Measurements from ENCODE around the gene ASCC3. TPM values are rescaled to one million over a fixed set of nuclear protein-coding genes. Genes with fewer than 3 reads are reported as not detected.
"Not testable (repeated sequence)": the region's sequence is repeated elsewhere in the genome, so short reads cannot be mapped to it uniquely, and the experiment has no call there.

ASCC3 gene
- total RNA-seq, 1 donor: 47.5 TPM

DNA sequence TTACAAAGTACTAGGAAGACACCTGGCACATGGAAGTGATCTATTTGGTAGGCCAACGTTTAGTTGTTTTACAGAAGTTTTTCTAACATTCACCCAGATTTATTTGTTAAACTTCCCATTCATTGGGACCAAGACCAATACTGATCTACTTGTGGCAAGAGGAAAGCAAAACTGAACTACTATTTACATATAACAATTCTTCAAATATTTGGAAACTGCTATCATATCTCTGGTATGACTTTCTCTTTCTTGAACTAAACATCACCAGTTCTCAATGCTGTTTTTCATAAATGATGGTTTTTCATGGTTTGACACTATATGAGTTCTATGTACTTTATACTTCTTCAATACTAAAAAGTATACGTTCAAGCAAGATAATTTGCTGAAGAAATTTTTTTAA, 189.2 kb downstream of the ASCC3 start:
- H3K27me3 ChIP-seq (ENCODE audit: insufficient read depth, low read length): no peaks in the 10 kb centered on the region
- no peaks in the 10 kb centered on the region for H3K9me3 ChIP-seq (ENCODE audit: low read depth, low read length)
- no peaks in the 10 kb centered on the region for H3K4me1 ChIP-seq (ENCODE audit: insufficient read depth, low read length)
- no peak overlapping the region for H3K4me3 ChIP-seq (ENCODE audit: low read length)

DNA sequence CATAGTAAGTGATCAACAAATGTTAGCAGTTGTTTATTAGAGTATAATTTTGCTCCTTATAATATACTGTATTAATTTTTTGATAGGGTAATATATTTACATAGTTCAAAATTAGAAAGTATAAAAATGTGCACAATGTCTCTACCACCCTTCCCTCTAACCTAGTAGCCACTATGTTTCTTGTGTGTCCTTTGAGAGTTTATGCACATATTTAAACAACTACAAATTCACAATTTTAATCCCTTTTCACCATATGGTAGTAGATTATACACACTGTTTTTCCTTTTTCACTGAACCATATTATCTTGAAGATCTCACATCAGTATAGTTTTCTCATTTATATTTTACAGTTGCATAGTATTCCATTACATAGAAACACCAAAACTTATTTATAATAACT, 194.9 kb downstream of the ASCC3 start:
- Histone ChIP-seq H3K4me1 (ENCODE audit: insufficient read depth, low read length) (no peaks in the 10 kb centered on the region), H3K27me3 (ENCODE audit: insufficient read depth, low read length) (no peaks in the 10 kb centered on the region), H3K4me3 (ENCODE audit: low read length) (no peak overlapping the region), H3K9me3 (ENCODE audit: low read depth, low read length) (no peaks in the 10 kb centered on the region)

DNA sequence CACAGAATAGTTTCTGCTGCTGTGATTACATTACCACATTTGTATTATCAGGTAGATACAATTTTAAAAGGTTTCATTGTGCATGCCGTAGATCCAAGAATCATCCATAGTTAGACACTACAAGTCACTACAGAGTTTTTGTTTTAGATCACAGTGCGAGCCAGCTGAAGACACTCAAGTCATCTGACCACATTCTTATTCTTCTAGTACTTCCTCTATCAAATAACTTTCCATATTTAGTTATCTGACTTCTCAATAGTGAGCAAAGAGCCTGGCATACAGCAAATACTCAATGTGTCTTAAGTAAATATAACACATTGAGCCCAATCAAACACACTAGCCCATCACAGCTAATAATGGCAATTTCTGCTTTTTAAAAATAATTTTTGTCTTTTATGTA, 195.4 kb downstream of the ASCC3 start:
- no peaks in the 10 kb centered on the region for H3K4me1 ChIP-seq (ENCODE audit: insufficient read depth, low read length)
- no peak overlapping the region for H3K4me3 ChIP-seq (ENCODE audit: low read length)
- no peaks in the 10 kb centered on the region for H3K9me3 ChIP-seq (ENCODE audit: low read depth, low read length)
- no peaks in the 10 kb centered on the region for H3K27me3 ChIP-seq (ENCODE audit: insufficient read depth, low read length)

DNA sequence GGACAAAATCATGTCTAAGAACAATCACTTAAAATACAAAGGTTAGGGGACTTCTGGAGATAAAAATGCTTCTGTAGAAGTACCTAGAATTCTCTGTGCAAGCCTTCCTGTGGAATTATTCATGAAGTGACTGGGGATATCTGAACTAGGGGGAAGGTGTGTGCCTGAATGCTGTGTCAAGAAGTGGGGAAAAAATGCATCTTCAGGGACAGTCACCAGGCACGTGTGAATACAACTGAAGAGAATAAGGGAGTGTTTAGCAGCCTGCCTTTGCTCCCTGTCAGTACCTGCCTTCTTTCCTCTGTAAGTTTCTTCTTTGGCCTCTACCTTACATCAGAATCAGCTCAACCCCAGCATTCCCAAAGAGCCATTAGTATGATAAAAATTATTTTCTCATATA, 201.0 kb downstream of the ASCC3 start:
- no peaks in the 10 kb centered on the region for H3K27me3 ChIP-seq (ENCODE audit: insufficient read depth, low read length)
- no peaks in the 10 kb centered on the region for H3K4me1 ChIP-seq (ENCODE audit: insufficient read depth, low read length)
- H3K4me3 ChIP-seq (ENCODE audit: low read length): no peak overlapping the region
- no peaks in the 10 kb centered on the region for H3K9me3 ChIP-seq (ENCODE audit: low read depth, low read length)

DNA sequence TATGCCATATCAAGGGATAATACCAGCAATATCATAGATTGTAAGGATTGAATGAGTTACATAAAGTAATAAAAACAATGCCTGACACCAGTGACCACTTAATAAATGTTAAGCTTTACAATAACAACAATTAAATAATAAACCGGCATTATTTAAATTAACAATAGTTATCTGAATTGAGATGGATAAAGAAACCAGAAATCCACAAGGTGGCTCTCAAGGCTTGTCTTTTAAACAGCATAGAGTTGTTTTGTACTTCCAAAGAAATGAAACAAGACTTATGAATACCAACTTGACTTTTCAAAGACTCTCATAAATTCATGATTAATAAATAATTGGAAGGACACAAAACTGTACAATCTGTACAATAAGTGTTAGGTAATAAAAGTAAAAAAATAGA, 203.1 kb downstream of the ASCC3 start:
- Histone ChIP-seq H3K9me3 (ENCODE audit: low read depth, low read length) (no peaks in the 10 kb centered on the region), H3K27me3 (ENCODE audit: insufficient read depth, low read length) (no peaks in the 10 kb centered on the region), H3K4me3 (ENCODE audit: low read length) (no peak overlapping the region), H3K4me1 (ENCODE audit: insufficient read depth, low read length) (no peaks in the 10 kb centered on the region)

DNA sequence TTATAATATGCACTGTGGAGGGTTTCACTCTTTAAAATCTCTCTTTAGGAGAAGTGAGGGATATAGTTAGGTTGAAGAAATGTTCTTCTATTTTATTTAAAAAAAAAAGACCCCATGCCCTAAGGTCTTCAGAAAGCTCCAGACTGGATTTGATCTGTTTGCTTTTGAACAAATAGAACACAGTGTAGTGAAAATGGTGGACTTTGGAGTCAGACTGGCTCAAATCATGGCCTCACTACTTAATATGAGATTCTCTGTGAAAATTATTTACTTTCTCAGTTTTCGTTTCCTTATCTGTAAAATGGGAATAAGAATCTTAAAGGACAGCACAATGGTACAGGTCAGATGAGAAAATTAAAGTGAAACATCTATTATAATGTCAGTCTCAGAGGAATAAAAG, 203.9 kb downstream of the ASCC3 start:
- H3K4me3 ChIP-seq (ENCODE audit: low read length): no peak overlapping the region
- no peaks in the 10 kb centered on the region for H3K9me3 ChIP-seq (ENCODE audit: low read depth, low read length)
- H3K4me1 ChIP-seq (ENCODE audit: insufficient read depth, low read length): no peaks in the 10 kb centered on the region
- H3K27me3 ChIP-seq (ENCODE audit: insufficient read depth, low read length): no peaks in the 10 kb centered on the region

DNA sequence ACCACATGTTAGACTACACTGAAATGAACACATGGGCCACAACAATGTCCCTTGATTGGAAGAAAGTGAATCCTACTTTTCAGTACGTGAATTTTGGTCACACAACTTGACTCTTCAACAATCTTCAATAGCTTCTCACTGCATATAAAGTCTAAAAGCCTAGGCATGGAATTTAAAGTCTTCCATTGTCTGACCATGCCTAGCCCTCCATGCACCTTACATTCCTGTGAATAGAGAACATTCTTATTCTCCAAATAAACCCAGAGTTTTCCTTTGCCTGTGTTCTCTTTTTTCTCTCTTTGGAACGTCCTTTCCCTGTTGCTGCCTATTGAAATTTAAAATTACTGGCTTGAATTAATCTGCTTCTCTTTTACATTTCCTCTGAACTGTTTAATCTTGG, 207.5 kb downstream of the ASCC3 start:
- no peak overlapping the region for H3K4me3 ChIP-seq (ENCODE audit: low read length)
- H3K4me1 ChIP-seq (ENCODE audit: insufficient read depth, low read length): no peaks in the 10 kb centered on the region
- H3K9me3 ChIP-seq (ENCODE audit: low read depth, low read length): no peaks in the 10 kb centered on the region
- no peaks in the 10 kb centered on the region for H3K27me3 ChIP-seq (ENCODE audit: insufficient read depth, low read length)

DNA sequence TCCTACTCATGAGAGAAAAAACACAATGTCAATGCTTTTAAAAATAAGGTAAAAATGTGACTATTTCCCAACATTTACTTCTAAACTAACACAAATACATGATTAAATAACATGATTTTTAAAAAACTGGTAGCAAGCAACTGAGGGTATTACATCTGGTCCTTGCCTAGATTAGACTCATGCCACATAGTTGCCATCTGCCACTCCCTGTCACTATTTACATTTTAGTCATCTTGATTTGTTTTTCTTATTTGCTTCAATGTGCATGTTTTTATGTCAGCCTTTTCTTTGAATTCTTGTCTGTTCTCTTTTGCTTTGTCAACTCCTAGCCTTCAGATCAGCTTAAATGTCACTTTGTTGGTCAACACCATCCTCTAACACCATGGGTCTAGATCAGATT, 209.4 kb downstream of the ASCC3 start:
- Histone ChIP-seq H3K9me3 (ENCODE audit: low read depth, low read length) (no peaks in the 10 kb centered on the region), H3K4me1 (ENCODE audit: insufficient read depth, low read length) (no peaks in the 10 kb centered on the region), H3K27me3 (ENCODE audit: insufficient read depth, low read length) (no peaks in the 10 kb centered on the region), H3K4me3 (ENCODE audit: low read length) (no peak overlapping the region)

DNA sequence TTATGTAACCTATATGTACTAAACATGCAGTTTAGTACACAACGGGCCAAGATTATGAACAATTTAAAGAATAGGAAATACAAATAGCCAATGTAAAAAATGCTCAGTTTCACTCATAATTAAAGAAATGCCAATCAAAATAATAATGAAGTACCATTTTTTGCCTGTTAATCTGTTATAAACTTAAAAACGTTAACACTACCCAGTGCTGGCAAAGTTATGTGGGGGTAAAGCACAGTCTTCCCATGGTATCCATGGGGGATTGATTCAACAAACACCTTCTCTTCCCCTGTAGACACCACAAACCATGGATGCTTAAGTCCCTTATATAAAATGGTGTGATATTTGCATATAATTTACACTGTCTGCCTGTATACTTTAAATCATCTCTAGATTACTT, 211.1 kb downstream of the ASCC3 start:
- Histone ChIP-seq H3K27me3 (ENCODE audit: insufficient read depth, low read length) (no peaks in the 10 kb centered on the region), H3K4me1 (ENCODE audit: insufficient read depth, low read length) (no peaks in the 10 kb centered on the region), H3K4me3 (ENCODE audit: low read length) (no peak overlapping the region), H3K9me3 (ENCODE audit: low read depth, low read length) (no peaks in the 10 kb centered on the region)

DNA sequence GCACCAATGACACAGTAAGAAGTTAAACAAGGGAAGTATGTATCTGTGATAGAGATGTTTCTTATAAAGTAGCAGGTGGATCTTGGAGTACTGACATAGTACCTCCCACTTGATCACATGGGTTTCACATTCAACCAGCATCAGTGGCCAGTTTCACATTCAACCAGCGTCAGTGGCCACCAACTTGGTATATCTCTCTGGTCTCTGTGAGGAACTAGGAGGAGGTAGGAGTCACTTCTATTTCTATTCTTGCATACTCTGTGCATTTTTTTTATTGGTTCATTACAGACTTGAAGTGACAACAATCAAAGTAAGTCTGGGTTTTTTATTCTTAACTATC, 216.1 kb downstream of the ASCC3 start:
- H3K27me3 ChIP-seq (ENCODE audit: insufficient read depth, low read length): no peaks in the 10 kb centered on the region
- no peaks in the 10 kb centered on the region for H3K9me3 ChIP-seq (ENCODE audit: low read depth, low read length)
- H3K4me3 ChIP-seq (ENCODE audit: low read length): no peak overlapping the region
- no peaks in the 10 kb centered on the region for H3K4me1 ChIP-seq (ENCODE audit: insufficient read depth, low read length)

DNA sequence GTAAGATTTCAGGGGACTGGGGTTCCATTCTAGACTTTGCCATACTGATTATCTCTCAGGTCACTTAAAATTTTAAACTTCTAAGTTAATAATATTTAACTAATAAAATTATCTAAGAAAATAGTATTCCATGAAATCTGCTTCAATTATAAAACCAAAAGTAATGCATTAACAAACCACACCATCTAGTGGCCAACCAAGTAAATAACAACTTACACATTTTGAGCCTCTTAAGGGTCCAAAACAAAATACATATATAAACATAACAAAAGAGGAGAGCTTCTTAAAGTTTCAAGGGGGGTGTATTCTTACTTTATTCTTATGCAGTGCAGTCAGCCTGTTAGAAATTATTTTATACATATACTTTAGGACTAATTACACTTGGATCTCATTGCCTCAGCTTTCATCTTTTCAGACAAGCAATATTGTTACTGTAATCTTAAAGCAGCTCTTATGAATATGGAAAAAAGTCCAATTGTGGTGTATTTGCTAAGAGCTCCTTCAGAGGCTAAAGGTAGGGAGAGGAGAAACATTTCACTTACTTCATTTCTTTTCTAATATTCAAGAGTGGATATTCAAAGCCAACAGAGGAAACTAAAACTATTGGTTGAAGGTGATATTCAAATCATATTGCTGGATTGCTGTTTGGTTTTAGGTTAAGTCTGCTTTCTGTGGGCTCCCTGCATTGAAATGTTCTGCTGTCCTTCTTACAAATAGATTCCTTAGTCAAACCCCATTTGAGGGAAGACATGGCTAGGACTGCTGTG, 216.7 kb downstream of the ASCC3 start:
- Histone ChIP-seq H3K4me3 (ENCODE audit: low read length) (no peak overlapping the region), H3K27me3 (ENCODE audit: insufficient read depth, low read length) (no peaks in the 10 kb centered on the region), H3K9me3 (ENCODE audit: low read depth, low read length) (no peaks in the 10 kb centered on the region), H3K4me1 (ENCODE audit: insufficient read depth, low read length) (no peaks in the 10 kb centered on the region)

DNA sequence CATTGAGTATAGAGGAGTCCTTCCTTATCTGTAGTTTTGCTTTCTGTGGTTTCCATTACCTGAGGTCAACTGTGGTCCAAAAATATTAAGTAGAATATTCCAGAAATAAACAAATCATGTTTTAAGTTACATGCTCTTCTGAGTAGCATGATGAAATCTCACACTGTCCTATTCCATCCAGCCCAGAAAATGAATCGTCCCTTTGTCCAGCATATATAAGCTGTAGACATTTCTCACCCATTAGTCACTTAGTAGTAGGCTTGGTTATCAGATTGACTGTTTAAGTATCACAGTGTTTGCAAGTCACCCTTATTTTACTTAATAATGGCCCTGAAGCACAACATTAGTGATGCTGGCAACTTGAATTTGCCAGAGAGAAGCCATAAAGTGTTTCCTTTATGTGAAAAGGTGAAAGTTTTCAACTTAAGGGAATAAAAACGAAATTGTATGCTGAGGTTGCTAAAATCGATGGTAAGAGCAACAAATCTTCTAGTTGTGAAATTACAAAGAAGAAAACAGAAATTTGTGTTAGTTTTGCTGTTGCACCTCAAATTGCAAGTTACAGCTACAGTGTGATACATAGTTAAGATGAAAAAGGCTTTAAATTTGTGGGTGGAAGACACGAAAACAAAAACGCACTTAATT, 217.8 kb downstream of the ASCC3 start:
- Histone ChIP-seq H3K27me3 (ENCODE audit: insufficient read depth, low read length) (no peaks in the 10 kb centered on the region), H3K9me3 (ENCODE audit: low read depth, low read length) (no peaks in the 10 kb centered on the region), H3K4me1 (ENCODE audit: insufficient read depth, low read length) (no peaks in the 10 kb centered on the region), H3K4me3 (ENCODE audit: low read length) (no peak overlapping the region)

DNA sequence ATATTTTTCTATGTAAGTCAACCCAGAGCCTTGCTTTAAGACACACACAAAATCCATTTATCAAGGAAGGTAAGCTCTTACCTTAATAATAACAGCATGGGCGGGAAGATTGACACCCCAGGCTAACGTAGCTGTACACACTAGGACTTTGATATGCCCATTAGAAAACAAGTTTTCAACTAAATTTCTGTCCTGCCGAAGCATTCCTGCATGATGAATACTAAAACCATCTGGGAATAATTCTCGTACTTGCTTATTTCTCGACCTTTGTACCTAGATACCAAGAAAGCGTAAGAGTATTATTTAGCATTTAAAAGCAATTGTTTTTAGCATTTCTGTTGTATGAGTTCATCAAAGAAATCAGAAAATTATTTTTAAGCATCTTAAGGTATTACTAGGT, 218.9 kb downstream of the ASCC3 start:
- H3K4me1 ChIP-seq (ENCODE audit: insufficient read depth, low read length): no peaks in the 10 kb centered on the region
- H3K4me3 ChIP-seq (ENCODE audit: low read length): no peak overlapping the region
- no peaks in the 10 kb centered on the region for H3K9me3 ChIP-seq (ENCODE audit: low read depth, low read length)
- no peaks in the 10 kb centered on the region for H3K27me3 ChIP-seq (ENCODE audit: insufficient read depth, low read length)

DNA sequence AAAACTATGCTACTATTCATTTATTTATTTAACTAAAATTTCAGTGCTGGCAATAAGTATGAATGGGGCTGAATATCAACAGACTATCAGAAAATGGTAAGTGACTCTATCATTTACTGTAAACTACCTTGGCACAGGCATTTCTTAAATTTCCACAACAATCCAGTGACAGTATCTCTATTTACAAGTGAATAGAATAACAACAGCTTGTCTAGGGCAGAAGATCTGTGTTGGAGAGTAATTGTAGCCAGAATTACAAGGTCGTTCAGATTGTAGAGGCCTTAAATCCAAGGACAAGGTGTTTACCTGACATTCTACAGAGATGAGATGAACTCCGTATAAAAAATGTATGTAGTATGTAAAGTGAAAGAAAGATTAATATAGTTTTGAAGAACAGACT, 222.6 kb downstream of the ASCC3 start:
- H3K4me1 ChIP-seq (ENCODE audit: insufficient read depth, low read length): no peaks in the 10 kb centered on the region
- H3K9me3 ChIP-seq (ENCODE audit: low read depth, low read length): no peaks in the 10 kb centered on the region
- no peak overlapping the region for H3K4me3 ChIP-seq (ENCODE audit: low read length)
- H3K27me3 ChIP-seq (ENCODE audit: insufficient read depth, low read length): no peaks in the 10 kb centered on the region

DNA sequence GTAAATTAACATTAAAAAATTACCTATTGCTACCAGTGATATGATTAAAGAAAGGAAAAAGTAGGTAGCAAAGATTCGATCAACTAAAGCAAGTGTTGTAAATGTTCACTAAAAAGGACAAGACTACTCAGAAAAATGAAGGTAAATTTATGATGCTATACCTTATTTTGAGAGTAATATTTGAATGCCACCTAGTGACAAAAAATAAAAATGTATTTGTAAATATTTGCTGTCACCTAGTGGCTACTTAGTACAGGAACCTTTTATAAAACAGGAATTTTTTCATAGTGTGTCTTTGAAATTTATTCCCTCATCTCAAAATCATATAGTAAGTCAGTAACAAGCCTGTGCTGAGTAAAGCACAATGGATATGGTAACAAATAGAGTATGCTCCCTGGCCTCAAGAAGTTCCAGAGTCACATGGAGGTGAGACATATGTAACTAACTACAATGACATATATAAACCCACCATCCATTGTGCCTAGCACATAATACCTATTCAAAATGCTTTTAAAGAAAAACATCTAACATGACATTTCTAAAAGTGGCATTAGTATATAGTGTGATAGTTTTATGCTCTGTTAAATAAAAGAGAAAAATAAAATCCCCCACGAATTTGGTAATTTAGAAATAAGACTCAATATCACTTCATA, 223.3 kb downstream of the ASCC3 start:
- Histone ChIP-seq H3K4me3 (ENCODE audit: low read length) (no peak overlapping the region), H3K9me3 (ENCODE audit: low read depth, low read length) (no peaks in the 10 kb centered on the region), H3K4me1 (ENCODE audit: insufficient read depth, low read length) (no peaks in the 10 kb centered on the region), H3K27me3 (ENCODE audit: insufficient read depth, low read length) (no peaks in the 10 kb centered on the region)

DNA sequence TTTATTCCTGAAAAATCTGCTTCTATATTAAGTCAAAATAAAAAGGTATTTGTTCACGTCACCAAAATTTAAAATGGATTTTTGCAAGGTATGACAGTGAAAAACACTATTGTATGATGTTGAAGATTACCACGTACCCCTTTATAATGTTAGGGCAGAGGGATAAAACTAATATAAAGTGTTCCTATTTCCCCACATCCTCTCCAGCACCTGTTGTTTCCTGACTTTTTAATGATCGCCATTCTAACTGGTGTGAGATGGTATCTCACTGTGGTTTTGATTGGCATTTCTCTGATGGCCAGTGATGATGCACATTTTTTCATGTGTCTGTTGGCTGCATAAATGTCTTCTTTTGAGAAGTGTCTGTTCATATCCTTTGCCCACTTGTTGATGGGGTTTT, 240.0 kb downstream of the ASCC3 start:
- not testable (repeated sequence) for H3K4me3 ChIP-seq (ENCODE audit: low read length); H3K4me1 ChIP-seq (ENCODE audit: insufficient read depth, low read length); H3K27me3 ChIP-seq (ENCODE audit: insufficient read depth, low read length); H3K9me3 ChIP-seq (ENCODE audit: low read depth, low read length)
